ENCODE measurements around the gene SEC61A1.

The SEC61A1 gene

DNA sequence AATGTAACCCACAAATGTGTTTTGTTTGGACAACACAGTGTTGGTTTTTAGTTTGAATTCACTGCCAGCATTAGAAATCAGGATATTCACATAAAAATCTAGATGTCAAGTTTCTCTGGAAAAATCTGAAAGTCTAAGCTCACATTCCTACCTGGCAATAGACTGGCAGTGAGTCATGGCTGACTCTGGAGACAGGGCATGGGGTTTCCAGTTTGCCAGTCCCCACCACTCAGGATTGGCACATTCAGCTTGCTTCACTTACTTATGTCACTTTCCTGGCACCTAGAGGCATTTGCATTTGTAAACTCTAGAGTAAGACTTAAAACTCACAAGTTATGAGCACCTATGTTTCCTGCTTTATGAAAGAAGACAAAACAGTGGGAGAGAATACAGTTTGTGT, 19.1 kb upstream of the SEC61A1 start:
- TF ChIP-seq POLR2AphosphoS5 (IDR thresholded peaks at IDR 0.05; ENCODE audit: low read depth, low read length) (no peak), TAF1 (IDR thresholded peaks at IDR 0.05; ENCODE audit: borderline replicate concordance, low read depth, low read length) (no peak), POLR2A (IDR thresholded peaks at IDR 0.05; ENCODE audit: low read depth, low read length) (no peak)
- no peak for DNase-seq (ENCODE audit: insufficient read length)
- FAIRE-seq: no peak

DNA sequence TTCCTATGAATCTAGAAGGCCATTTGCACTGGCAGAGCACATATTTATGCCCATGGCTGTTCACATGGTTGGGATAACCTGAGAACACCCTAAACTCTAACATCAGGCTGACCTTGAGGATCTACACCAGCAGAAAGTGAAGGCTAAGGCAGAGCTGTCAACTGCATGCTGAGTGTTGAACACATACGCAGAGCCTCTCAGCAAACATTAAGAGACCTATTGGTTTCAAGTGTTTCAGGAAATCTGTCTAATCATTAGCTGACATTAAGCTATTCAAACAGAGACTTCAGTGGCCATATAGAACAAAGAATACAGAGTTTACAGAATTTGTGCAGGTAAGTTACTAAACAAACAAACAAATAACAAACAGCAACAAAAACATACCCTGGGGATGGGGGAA, 16.1 kb upstream of the SEC61A1 start:
- no peak for DNase-seq (ENCODE audit: insufficient read length)
- FAIRE-seq: no peak
- TF ChIP-seq POLR2AphosphoS5 (IDR thresholded peaks at IDR 0.05; ENCODE audit: low read depth, low read length) (no peak), TAF1 (IDR thresholded peaks at IDR 0.05; ENCODE audit: borderline replicate concordance, low read depth, low read length) (no peak), POLR2A (IDR thresholded peaks at IDR 0.05; ENCODE audit: low read depth, low read length) (no peak)

DNA sequence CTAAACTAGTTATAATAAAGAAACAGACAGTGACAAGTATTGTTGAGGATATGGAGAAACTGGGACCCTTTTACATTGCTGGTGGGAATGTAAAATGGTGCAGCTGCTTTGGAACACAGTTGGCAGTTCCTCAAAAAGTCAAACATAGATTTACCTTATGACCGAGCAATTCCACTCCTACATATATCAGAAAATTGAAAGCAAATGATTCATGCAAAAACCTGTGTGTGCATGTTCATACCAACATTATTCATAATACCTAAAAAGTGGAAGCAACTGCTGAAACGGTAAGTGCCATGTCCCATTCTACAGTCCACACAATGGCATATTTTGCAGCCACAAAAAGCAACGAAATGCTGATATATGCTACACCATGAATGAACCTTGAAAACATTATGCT, 12.2 kb upstream of the SEC61A1 start:
- DNase-seq (ENCODE audit: insufficient read length): no peak
- TF ChIP-seq POLR2A (IDR thresholded peaks at IDR 0.05; ENCODE audit: low read depth, low read length): no peak
- TF ChIP-seq POLR2AphosphoS5 (IDR thresholded peaks at IDR 0.05; ENCODE audit: low read depth, low read length): no peak
- no peak for TF ChIP-seq TAF1 (IDR thresholded peaks at IDR 0.05; ENCODE audit: borderline replicate concordance, low read depth, low read length)
- no peak for FAIRE-seq

DNA sequence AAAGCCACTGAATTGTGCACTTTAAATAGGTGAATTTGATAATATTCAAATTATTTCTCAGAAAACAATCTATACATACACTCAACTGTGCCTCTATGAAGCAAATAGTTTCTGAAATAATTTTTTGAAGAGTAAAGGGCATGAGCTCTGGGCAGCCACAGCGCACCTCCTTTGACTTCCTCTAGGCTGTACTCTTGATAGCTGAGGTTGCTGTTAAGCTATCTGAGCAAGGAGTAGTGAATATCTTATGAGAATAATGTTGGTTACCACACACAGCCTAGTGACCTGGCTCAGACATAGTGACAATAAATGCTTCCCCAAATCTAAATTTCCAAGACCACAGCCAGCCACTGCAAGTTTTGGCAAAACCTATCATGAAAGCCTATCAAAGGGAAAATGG, 11.6 kb upstream of the SEC61A1 start:
- DNase-seq (ENCODE audit: insufficient read length): no peak
- TF ChIP-seq POLR2A (IDR thresholded peaks at IDR 0.05; ENCODE audit: low read depth, low read length): no peak
- TF ChIP-seq POLR2AphosphoS5 (IDR thresholded peaks at IDR 0.05; ENCODE audit: low read depth, low read length): no peak
- no peak for TF ChIP-seq TAF1 (IDR thresholded peaks at IDR 0.05; ENCODE audit: borderline replicate concordance, low read depth, low read length)
- FAIRE-seq: no peak

DNA sequence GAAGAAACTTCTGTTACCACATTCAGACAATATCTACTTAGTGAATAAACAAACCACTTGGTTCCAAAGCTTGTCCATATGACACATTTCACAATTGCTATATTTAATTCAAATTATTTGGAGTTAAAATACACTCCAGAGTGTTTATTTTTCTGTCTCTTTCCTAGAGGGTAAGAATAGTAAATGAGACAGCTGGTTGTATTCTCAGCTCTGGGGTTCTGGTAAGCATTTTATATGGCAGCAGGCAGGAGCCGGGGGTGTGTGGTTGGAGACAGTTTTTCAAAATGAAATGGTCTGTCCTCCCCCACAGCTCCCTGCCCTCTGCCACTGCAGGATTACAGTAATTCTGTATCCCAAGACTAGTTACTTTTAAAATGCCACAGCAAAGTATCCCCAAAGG, 10.9 kb upstream of the SEC61A1 start:
- DNase-seq (ENCODE audit: insufficient read length) (no peak), FAIRE-seq (no peak)
- TF ChIP-seq POLR2A (IDR thresholded peaks at IDR 0.05; ENCODE audit: low read depth, low read length) (no peak), POLR2AphosphoS5 (IDR thresholded peaks at IDR 0.05; ENCODE audit: low read depth, low read length) (no peak), TAF1 (IDR thresholded peaks at IDR 0.05; ENCODE audit: borderline replicate concordance, low read depth, low read length) (no peak)

DNA sequence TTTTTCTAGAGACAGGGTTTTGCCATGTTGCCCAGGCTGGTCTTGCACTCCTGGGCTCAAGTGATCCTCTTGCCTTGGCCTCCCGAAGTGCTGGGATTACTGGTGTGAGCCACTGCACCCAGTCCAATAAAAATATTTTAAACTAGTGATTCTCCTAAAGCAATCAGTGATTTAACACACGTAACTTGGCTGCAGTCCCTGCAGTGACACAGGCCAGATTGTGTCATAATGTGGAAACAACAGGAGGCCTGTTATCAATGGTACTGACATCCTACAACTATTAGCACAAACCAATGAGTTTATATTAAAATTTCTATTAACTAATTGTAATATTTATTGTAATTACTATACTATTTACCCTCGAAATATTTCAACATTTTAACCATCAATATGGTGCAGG, 1.6 kb upstream of the SEC61A1 start:
- DNase-seq (ENCODE audit: insufficient read length): no peak
- no peak for TF ChIP-seq TAF1 (IDR thresholded peaks at IDR 0.05; ENCODE audit: borderline replicate concordance, low read depth, low read length)
- no peak for TF ChIP-seq POLR2AphosphoS5 (IDR thresholded peaks at IDR 0.05; ENCODE audit: low read depth, low read length)
- no peak for TF ChIP-seq POLR2A (IDR thresholded peaks at IDR 0.05; ENCODE audit: low read depth, low read length)
- no peak for FAIRE-seq

DNA sequence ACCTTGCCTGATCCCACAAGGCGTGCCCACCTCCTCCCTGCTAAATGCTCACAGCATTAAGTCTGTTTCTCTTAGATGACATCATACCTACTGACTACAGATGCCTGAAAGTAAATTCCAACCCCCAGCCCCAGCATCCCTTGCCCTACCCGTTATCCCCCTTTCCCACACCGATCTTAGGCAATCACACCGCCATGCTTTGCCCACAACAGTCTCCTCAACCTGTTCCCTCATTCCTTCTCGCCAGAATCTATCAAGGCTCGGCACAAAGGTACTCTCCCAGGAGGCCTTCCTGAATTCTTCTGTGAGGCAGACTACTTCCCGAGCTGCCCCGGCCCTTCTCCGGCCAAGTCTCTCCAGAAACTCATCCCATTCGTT, 789 bp upstream of the SEC61A1 start:
- no peak for TF ChIP-seq POLR2AphosphoS5 (IDR thresholded peaks at IDR 0.05; ENCODE audit: low read depth, low read length)
- TF ChIP-seq TAF1 (IDR thresholded peaks at IDR 0.05; ENCODE audit: borderline replicate concordance, low read depth, low read length): no peak
- no peak for TF ChIP-seq POLR2A (IDR thresholded peaks at IDR 0.05; ENCODE audit: low read depth, low read length)
- DNase-seq (ENCODE audit: insufficient read length): no peak
- peak; percentile 33 for FAIRE-seq

DNA sequence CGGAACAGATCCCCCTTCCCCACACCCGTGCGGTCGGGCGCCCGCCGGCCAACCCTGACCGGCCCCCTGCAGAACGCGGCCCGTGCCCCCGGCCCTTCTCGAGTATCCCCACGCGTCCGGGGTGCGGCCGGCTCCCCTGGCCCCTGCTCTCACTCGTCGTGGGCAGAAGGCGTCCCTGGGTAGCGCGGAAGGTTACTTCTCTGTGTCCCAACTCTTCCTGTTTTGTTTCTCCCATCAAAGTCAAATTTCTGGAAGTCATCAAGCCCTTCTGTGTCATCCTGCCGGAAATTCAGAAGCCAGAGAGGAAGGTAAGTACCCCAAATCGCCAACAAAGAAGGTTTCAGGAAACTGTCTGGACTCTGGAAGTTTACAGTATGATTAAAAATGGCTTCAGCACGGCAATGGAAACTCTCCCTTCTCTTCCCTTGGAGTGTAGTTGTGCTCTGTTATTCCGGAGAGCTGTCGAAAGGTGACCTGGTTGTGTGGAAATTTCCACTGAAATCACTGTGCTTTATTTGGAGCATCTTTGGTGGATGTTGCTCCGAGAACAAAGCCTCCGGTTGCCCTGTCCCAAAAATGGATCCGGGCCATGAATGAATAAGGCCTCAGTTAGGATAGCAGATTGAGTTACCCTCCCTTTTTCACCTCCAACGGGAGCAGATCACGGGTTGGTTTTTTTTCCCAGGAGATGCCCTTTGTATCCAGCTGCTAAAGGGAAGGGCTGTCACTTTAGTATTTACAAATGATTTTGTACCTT, 536 bp downstream of the SEC61A1 start:
- peak; percentile 64 for FAIRE-seq
- TF ChIP-seq POLR2AphosphoS5 (IDR thresholded peaks at IDR 0.05; ENCODE audit: low read depth, low read length): no peak

DNA sequence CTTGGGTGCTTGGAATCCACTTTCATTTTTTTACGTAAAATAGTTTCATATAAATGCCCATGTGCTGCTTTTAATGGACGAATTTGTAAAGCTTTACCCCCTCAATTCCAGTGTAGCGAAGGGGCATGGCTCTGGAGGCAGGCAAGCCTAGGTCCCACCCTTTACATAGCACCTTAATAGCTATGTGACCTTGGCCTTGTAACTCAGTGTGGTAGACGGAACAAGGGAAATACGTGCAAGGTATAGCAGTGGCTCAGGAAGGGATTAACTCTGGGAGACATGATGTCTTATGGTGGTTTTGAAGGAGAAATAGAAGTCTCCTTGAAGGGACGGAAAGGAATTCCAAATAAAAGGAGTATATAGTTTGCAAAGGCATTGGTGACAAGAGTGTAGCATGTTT, 1.4 kb downstream of the SEC61A1 start:
- TF ChIP-seq TAF1 (IDR thresholded peaks at IDR 0.05; ENCODE audit: borderline replicate concordance, low read depth, low read length): no peak
- no peak for DNase-seq (ENCODE audit: insufficient read length)
- FAIRE-seq: peak; percentile 36

More for the DNA sequence above, 536 bp downstream of the SEC61A1 start:
- no peak for DNase-seq (ENCODE audit: insufficient read length)

DNA sequence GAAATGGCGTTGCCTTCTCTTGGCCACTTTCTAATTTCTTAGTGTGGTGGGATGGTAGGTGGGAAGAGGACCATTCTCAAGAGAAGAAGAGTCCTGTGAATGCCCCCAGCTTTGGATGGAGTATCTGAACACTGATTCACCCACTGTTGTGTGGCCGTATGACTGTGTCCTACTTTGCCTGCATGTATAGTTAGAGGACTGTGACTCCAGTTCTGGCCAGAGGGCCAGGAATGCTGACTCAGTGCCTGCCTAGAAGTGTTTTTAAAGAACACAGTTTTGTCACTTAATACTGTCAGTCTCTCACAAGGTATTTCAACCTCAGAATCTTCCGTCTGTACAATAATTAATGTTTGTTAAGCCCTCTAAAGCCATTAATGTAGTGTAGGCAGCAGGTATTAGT, 2.1 kb downstream of the SEC61A1 start:
- DNase-seq (ENCODE audit: insufficient read length) (no peak), FAIRE-seq (peak; percentile 24)
- TF ChIP-seq POLR2A (IDR thresholded peaks at IDR 0.05; ENCODE audit: low read depth, low read length) (no peak), POLR2AphosphoS5 (IDR thresholded peaks at IDR 0.05; ENCODE audit: low read depth, low read length) (no peak), TAF1 (IDR thresholded peaks at IDR 0.05; ENCODE audit: borderline replicate concordance, low read depth, low read length) (no peak)

DNA sequence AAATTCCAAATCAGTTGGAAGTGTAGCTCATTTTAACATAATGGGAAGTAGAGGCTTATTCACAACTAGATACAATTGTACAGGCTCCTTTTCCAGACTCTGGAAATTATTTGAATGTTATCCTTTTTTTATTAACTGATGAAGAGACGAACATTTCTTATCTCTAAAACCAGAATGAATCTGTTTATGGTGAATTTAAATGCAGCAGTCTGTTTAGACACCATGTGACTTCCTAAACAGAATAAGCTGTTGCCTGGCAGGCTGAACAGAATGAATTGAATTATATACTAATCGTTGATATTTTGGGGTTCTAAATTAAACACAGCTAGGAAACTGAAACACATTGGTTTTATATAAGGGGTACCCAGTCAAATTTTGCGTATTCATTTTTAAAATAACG, 4.0 kb downstream of the SEC61A1 start:
- no peak for TF ChIP-seq POLR2AphosphoS5 (IDR thresholded peaks at IDR 0.05; ENCODE audit: low read depth, low read length)
- TF ChIP-seq POLR2A (IDR thresholded peaks at IDR 0.05; ENCODE audit: low read depth, low read length): no peak
- TF ChIP-seq TAF1 (IDR thresholded peaks at IDR 0.05; ENCODE audit: borderline replicate concordance, low read depth, low read length): no peak
- no peak for FAIRE-seq

DNA sequence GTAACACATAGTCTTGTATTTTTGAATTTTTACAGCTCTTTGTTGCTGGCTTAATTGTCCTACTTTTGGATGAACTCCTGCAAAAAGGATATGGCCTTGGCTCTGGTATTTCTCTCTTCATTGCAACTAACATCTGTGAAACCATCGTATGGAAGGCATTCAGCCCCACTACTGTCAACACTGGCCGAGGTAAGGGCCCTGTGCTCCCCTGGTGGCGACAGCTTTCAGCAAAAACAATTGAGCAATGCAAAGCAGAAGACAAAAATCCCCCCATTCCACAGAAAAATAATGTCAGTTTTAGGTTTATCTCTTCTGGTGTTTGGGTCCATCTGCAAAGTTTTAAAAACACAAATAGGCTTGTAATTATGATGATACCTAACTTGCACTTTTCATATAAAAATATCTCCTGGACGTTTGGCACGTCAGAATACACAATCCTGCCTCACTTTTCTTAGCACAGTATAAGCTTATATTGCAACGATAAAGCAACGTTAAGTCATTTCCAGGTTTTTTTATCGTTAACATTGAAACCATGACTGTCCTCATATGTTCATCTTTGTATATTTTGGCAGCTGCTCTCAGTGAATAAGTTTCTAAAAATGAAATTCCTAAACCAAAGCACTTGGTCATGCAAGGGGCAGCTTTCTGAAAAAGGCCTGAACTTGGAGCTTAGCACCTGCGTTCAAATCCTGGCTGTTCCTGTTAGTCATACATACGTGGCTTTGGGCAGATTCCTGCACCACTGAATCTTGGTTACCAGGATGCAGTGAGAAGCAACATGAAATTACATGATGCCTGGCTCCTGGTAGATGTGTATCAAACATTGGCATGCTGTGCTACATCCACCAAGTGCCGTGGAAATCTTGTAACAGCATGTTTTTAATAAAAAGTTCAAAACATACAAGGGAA, 8.5 kb downstream of the SEC61A1 start:
- no peak for TF ChIP-seq POLR2A (IDR thresholded peaks at IDR 0.05; ENCODE audit: low read depth, low read length)
- 0 out of 2 replicates have a peak, but pooled peaks have one; percentile 31 for TF ChIP-seq POLR2AphosphoS5 (IDR thresholded peaks at IDR 0.05; ENCODE audit: low read depth, low read length)
- no peak for TF ChIP-seq TAF1 (IDR thresholded peaks at IDR 0.05; ENCODE audit: borderline replicate concordance, low read depth, low read length)
- FAIRE-seq (no peak), DNase-seq (ENCODE audit: insufficient read length) (no peak)

More for the DNA sequence above, 4.0 kb downstream of the SEC61A1 start:
- no peak for DNase-seq (ENCODE audit: insufficient read length)

Measured in GM12892 (cell line).